Adipose tissue (tissue), 3 donors: ENCODE results near the gene SLC6A12. TPM values are rescaled to one million over a fixed set of nuclear protein-coding genes. Genes with fewer than 3 reads are reported as not detected.
"Not testable (repeated sequence)": the region's sequence is repeated elsewhere in the genome, so short reads cannot be mapped to it uniquely, and the experiment has no call there.

Experiments used
- H3K27ac ChIP-seq: one replicate; pipeline ENCODE4 v1.5.1; 2013; ENCODE audit warnings: low read depth, low read length
- WGBS, 3 donors: extraction: QIAGEN DNeasy Blood & Tissue Kit; methylation state at CpG; one replicate each; pipeline ENCODE4 v1.1.7; 2013; 5-methylcytosine and 5-hydroxymethylcytosine counted together
- polyA plus RNA-seq, 3 donors: library from polyadenylated mRNA; stranded (reverse); fragments of 200-250 nt; gene quantifications; one replicate each; pipeline ENCODE4 v1.2.3, GENCODE V29; 2013
- donor health status: healthy with polysubstance abuse.
- donor health status: Bipolar disorder and iron deficiency.
- donor health status: healthy.

The SLC6A12 gene
- polyA plus RNA-seq, 3 donors: 0.16 to 1.0 (median 0.34) TPM

DNA sequence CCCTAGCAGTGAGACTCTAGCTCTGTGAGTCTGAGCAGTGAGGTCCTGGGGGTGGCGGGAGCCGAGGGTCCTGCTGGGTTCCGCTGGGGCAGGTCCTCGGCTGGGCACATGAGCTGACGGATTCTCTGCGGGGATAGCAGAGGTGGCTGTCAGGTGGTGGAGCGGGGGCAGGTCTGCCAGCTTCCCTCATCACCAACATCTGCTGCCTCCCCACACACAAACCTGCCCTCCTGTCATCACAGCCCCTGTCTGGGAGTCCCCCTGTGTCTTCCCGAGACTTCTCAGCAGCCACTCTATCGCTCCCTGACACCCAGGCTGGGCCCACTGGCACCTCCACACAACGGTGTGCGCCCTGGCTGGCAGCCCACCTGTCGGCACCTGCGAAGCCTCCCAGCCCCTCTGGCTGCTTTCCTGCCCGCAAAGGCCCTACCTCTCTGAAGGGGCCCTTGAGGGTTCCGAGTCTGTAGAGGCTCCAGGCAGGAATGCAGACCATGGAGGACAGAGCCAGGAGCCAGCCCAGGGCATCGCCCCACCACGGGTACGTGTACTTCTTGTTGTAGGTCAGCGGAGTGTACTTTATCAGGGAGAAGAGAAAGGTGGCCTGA lies 7.1 kb upstream of the SLC6A12 start:
- no peak overlapping the region for H3K27ac ChIP-seq
- WGBS, 3 donors: 77 to 93% (median 89%) methylated on average over 15 to 19 of the region's 19 CpGs

DNA sequence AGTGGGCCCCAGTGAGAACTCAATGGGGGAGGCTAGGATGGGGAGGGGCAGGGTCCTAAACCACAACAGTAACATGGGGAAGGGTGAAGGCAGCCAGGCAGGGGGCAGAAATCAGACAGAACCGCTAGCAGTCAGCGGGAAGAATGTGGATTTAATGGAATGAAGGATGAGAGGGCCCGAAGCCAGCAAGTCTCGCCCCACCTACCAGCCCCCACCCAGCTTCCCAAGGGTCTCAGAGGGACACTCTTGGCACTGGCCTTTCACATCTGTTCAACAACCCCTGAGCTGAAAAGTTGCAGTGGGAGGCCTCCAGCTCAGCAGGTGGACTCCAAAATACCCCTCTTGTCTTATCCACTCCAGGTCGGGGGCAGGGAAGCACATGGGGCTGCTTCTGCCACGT lies 6.5 kb upstream of the SLC6A12 start:
- 65 to 69% (median 65%) methylated on average over 6 of the region's 6 CpGs for WGBS, 3 donors
- no peak overlapping the region for H3K27ac ChIP-seq

DNA sequence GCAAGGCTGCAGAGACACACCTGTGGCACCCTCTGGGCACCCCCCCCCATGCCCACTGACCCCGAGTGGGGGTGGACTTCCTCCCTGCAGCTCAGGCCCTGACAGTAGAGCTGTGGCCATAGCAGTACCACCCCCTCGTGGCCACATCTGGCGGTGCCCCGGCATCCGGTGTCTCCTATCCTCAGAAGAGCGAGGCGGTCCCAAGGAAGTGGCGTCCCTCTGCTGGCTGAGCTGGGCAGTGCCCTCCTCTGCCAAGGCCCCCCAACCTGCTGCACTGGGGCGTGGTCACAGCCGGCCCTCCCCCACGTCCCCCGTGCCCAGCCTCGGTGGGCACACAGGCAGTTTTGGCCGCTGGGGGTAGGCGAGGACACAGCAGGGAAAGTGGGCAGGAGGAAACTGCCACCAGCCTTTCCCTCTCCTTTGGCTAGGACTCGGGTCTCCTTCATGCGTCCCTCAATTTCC lies 6.0 kb upstream of the SLC6A12 start:
- 14 to 31% (median 28%) methylated on average over 17 of the region's 17 CpGs for WGBS, 3 donors

DNA sequence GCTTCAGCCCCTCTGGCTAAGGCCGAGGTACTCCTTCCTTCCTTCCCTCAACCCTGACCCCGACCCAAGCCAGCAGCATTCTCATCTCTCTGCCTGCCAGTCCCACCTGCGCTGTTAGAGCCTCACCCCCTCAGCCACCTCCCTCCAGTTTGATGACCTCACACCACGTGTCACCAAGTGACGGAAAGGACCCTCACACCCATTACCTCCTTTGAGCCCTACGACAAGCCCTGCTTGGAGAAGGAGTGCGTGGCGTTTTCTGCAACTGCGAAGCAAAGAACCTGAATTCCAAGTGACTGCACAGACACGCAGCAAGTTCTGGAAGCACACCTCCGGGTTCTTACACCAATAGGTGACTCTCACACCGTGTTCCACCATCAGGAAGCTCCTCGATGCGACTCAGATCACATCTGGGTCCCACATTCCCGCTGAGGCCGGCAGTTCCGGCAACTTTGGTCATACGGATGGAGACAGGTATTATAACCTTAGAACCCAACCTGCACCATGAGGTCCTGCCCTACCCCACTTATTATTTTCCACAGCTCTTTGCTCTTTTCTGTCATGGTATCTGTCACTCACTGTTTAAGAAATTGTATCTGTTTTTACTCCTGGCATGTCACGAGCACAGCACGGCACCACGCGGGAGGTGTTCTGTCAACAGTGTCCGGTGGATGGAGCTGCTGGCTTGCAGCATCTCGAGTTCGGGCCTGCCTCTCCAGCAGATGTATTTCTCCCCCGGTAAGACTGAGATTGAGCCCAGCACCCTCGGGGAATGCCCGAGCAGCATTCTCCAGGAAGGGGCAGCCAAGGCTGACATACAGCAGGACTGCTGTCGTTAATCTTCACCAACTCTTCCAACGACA lies 5.0 kb upstream of the SLC6A12 start:
- 79 to 81% (median 80%) methylated on average over 30 of the region's 30 CpGs for WGBS, 3 donors

More for the DNA sequence above, 6.0 kb upstream of the SLC6A12 start:
- H3K27ac ChIP-seq: no peak overlapping the region

DNA sequence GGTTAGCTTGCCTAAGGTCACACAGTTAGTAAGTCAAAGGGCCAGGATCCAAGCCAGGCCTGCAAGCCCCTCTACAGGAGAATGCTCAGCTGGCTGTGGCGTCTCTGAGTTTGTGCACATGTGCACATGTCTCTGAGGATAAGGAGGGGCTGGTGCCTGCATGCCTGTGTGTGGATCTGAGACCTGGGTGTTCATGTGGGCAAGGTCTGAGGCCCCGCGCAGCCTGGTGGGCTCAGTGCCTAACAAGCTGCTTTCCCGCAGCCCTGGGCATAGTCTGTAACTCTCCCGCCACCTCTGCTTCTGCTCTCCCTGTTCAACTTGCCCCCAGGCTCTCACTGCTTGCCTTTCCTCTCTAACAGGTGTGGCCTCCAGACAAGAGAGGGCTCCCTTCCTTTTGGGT lies 4.3 kb upstream of the SLC6A12 start:
- WGBS, 3 donors: 85 to 87% (median 85%) methylated on average over 5 of the region's 5 CpGs

More for the DNA sequence above, 5.0 kb upstream of the SLC6A12 start:
- H3K27ac ChIP-seq: no peak overlapping the region

DNA sequence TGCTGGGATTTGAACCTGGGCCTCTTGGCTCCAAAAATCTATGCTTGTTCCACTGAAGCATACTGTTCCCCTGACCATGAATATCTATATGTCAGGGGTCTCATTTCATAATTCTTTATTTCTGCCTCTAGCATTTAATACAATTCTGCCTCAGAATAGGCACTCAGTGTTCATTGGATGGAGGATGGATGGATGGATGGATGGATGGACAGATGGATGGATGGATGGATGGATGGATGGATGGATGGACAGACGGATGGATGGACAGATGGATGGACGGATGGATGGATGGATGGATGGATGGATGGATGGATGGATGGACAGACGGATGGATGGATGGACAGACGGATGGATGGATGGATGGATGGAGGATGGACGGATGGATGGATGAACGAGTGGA lies 3.1 kb upstream of the SLC6A12 start:
- not testable (repeated sequence) for H3K27ac ChIP-seq
- WGBS, 3 donors: 65 to 71% (median 70%) methylated on average over 6 of the region's 6 CpGs

More for the DNA sequence above, 4.3 kb upstream of the SLC6A12 start:
- H3K27ac ChIP-seq: no peak overlapping the region

DNA sequence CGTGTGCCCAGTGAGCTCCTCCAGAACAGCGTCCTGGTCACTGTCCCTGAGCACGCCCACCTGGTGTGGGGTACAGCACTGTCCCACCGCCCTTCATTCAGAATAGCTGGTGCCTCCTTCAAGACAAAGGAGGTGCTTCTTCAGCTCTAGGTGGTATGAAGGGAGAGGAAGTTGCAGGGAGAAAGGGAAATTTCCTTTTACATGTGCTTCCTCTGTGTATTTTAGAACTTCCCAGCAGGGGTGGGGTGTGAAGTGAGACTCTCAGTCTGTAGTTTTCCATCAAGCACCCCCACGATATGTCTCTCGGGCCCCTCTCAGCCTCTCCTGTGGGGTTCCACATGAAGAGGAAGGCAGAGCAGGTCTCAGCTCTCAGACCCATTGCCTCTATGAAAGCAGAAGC lies 1.2 kb upstream of the SLC6A12 start:
- H3K27ac ChIP-seq: no peak overlapping the region
- 81 to 99% (median 88%) methylated on average over 6 of the region's 6 CpGs for WGBS, 3 donors

DNA sequence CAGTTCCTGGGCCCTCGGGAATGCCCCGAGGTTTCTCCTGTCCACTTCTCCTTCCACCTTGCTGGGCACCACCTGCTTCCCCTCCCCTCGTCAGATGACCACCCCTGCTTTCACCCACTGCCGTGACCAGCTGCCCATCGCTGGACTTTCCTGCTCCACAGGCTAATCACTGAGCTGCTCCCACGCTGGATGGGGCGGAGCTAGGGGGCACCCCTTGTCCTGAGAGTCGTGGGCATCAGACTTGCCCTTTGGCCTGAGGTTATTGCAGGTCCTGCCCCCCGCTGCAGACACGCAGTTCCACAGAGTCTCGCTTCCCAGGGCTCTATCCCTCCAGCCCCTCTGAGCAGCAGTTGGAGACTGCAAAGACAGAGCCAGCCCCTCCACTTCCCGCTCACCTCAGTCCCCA lies 427 bp downstream of the SLC6A12 start:
- 35 to 49% (median 49%) methylated on average over 12 of the region's 12 CpGs for WGBS, 3 donors
- no peak overlapping the region for H3K27ac ChIP-seq

DNA sequence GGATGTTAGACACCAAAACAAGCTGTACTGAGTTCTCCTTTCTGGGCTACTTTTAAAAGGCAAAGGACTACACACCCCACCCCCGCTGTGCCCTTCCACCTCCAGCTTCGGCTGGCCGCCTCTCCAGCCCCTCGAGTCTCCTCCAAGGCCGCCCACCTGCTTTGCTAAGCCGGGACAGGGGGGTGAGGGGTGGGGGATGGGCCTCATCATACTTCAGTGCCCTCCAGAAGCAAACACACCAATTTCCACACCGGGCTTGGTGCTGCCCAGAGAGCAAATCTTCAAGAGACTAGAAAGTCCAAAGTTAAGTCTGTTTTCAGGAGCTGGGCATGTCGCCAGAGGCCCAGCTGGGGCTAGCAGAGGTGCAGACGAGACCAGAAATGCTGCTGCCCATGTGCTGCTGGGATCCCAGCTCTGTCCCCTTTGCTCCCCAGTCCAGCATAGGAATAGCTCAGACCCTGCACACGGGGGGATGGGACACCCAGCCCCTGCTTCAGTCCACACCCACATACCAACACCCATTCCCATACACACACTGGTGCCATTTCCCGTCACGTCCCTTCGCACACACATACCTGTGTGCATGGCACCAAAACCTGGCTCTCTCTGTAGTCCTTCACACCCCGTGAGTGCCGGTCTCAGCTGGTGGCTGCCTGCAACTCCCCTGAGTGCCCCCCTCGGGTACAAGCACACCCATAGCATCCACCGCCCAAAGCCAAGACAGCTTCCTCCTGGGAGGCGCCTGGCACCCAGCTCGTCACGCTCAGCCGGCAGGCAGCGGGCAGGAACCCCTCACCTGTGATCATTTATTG lies 1.0 kb downstream of the SLC6A12 start:
- no peak overlapping the region for H3K27ac ChIP-seq
- 29 to 42% (median 39%) methylated on average over 21 to 22 of the region's 22 CpGs for WGBS, 3 donors

DNA sequence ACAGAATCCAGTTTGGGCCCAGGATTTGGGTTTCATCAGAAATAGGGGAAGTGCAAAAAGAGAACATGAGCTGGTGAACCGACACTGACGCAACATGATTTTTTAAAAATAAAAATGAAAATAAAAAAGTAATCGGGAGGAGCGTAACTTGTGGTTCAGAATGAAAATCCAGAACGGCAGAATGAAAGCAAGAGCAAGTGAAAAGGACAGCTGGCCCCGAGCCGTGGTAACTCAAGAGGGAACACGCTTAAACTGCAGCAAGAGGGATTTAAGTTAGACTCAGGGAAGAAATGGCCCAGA lies 1.6 kb downstream of the SLC6A12 start:
- H3K27ac ChIP-seq: no peak overlapping the region
- WGBS, 3 donors: 46 to 67% (median 58%) methylated on average over 8 of the region's 8 CpGs

DNA sequence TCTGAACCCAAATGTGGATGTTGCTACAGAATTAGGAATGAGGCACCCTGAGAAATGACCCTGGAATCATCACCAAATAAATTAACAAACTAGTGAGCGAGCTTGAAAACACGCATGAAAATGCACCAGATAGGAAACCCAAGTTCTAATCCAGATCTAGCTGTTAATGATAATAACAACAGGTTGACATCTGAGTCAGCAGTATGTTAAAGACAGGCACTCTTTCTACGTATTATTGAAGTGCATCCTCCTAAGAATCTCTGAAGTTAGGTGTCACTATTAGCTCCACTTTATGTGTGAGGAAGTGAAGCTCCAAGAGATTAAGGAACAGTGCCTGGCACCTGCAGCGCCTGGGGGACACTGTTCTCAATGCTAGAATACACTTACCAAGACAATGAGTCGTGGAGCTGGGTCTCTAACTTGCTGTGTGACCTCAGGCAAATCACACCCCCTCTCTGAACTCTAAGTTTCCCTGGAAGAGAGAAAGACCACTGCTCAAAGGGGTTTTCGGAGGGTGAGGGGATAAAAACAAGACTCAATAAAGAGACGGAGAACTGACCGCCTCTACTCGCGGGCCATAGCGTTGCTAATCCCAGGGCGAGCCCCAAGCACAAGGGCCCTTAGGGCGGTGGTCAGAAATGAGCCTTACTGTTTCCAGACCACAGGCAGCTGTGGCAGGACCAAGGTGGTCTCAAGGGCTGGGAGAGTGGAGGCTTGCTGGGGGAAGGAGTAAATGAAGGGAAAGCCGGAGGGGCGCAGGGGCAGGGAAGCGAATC lies 2.1 kb downstream of the SLC6A12 start:
- no peak overlapping the region for H3K27ac ChIP-seq
- WGBS, 3 donors: 79 to 93% (median 83%) methylated on average over 16 of the region's 16 CpGs

DNA sequence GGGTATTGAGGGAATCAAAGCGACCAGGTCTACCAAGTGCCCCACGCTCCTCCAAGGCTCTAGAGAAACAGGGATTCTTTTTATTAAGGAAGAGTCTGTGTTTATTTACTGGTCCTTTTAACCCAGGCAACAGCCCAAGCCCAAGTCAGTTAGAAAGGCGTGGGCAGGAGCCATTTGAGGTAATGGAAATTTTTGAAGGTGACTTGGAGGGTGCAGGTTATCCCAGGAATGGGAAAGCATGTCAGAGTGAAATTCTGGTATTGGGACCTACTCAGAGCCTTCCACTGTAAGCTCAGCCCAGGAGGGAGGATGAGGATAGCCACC lies 2.9 kb downstream of the SLC6A12 start:
- WGBS, 3 donors: 79 to 94% (median 86%) methylated on average over 3 of the region's 3 CpGs

DNA sequence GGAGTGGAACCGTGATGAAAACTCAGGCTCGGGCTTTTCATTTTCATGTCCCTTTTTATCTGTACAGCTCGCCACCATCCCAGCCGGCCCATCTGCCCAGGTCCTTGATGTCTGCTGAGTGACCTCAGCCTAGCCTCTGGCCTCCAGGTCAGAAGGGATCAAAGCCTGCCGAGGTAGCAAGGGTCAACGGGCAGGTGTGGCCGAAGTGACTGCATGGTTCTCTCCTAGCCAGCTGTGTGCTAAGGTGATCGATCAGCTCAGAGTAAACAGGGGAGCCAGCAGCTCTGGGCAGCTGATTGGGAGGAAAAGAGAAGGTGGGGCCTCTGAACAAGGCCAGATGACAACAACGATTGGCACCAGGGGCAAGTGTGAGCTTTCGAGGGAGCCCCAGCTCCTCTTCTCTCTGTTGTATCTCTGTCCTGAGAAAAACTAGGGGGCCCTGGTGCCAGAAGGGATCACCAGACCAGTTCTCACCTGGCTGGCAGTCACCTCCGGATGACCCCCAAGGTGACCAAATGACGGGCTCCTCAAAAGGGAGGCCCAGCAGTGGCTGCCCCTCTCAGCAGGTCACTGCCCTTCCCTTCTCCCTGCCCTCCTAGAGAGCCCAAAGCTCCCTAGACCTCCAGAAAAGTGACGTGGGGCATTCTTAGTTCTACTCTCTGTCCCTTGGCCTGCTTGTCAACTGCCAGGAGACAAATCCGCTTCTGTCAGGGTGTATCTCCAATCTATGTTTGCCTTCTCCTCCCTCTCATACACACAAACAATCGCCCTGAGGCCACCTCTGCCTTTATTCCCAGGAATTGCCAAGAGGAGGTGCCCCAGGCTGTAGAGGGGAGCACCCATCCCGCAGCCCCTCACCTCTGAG lies 3.4 kb downstream of the SLC6A12 start:
- 41 to 75% (median 67%) methylated on average over 16 of the region's 16 CpGs for WGBS, 3 donors
- H3K27ac ChIP-seq: no peak overlapping the region

More for the DNA sequence above, 2.9 kb downstream of the SLC6A12 start:
- H3K27ac ChIP-seq: no peak overlapping the region

DNA sequence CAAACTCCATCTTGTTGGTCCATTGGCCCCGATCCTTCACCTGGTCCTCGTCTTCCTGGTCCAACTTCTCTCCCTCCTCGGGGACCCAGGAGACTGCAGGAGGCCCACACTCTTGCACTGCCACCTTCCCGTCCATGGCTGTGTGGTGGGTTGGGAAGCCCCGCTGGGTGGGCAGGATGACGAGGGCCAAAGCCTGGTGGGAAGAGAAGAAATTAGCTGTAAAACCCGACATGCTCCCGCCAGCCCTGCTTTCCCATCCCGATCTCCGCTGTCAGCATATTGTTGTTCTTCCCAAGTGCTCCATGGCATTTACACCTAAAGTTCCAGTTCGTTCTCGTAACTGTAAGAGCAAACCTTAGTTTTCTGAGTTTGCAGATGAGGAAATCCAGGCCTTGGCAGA lies 4.1 kb downstream of the SLC6A12 start:
- WGBS, 3 donors: 91 to 93% (median 92%) methylated on average over 12 of the region's 12 CpGs
- no peak overlapping the region for H3K27ac ChIP-seq

DNA sequence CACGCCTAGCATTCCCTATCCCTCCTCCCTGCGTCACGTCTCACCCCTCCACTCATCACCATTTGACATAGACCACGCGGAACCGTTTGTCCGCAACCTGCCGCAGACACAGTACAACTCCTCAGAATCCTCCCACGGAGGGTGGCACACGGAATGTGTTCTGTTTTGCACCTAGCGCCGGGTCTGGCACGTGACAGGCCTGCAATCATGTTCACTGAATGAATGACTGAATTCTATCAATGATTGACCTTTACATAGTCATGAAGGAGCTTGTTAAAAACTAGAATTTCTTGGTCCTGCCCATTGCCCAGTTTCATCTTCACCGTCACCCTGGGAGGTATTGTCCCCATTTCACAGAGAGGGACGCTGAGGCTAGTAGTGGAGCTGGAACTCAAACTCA lies 4.7 kb downstream of the SLC6A12 start:
- 80 to 92% (median 87%) methylated on average over 15 of the region's 15 CpGs for WGBS, 3 donors
- H3K27ac ChIP-seq: no peak overlapping the region

DNA sequence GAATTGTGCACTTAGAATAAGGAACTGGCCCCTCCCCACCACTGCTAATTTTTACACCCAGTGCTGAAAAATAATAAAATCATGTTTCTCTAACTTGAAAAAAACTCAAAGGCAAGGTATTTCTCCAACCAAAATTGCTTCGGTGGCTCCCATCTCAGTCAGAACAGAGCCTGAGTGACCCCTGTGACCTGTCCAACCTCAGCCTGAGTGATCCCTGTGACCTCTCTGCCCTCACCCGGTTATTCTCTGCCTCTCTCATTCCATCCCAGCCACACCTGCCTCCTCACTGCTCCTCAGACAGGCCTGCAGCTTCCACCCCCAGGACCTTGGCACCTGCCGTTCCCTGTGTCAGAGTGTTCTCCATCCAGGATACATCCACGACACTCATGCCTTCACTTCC lies 5.1 kb downstream of the SLC6A12 start:
- no peak overlapping the region for H3K27ac ChIP-seq
- whole genome bisulfite sequencing, 3 donors: 75 to 85% (median 81%) methylated on average over 4 of the region's 4 CpGs

DNA sequence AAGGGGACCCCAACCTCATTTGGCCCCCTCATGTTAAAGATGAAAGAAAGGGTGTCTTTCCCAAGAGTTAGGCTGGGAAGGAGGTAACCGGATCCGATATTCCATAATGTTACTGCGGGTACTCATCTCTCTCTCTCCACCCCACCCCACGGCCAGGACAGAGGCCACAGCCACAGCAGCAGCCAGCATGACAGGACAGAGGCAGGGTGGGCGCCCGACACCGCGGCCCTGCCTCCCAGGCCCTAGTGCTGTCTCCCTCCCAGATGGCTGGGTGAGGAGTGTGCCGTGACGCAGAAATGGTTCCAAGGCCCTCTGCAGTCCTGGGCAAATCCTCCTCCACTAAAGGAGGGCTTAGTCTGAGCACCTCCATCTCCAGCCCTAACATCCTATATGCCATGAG lies 6.2 kb downstream of the SLC6A12 start:
- 87 to 91% (median 87%) methylated on average over 10 of the region's 10 CpGs for WGBS, 3 donors

More for the DNA sequence above, 6.2 kb downstream of the SLC6A12 start:
- no peak overlapping the region for H3K27ac ChIP-seq
